GM19239 (cell line): ENCODE results near the gene MAP2K7.
A peak's percentile ranks its signal among the peaks of the same experiment; 100 is the strongest.

ENCODE experiments used
- DNase-seq: peaks from one replicate; pipeline ENCODE4 v3.0.0; 2011; ENCODE audit warnings: low spot score; ENCODE audit not compliant: insufficient read length
- FAIRE-seq: peaks from 2 replicates; lab custom pipeline; 2011; peaks lifted over from hg19 to GRCh38; lab: Jason Lieb, UNC

Gene MAP2K7

DNA sequence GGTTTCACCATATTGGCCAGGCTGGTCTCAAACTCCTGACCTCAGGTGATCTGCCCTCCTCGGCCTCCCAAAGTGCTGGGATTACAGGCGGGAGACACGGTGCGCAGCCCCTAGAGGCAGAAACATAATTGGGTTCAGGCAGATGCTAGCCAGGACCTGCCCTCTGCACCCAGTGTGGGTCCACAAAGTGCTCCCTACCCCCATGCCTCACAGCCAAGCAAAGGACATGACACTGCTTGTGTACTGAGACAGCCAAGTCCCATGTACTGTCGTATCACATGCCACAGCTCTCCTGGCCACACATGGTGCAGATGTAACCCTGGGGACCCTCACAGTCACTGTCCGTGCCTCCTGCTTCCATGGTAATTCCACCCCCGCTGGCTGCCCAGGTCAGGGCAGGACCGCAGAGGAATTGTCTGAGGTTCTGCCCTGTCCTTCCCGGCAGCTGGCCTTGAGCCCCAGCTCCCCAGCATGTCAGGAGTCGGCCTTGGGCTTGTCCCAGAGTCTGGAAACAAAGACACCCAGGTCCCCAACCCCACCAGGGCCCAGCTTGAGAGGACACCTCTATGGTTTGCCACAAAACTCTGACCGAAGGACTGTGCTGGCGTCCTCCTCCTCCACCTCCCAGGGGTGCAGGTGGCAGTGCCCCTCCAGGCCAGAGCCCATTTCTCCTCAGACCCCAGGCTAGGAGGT, 37.1 kb upstream of the MAP2K7 start:
- FAIRE-seq = no peak
- no peak for DNase-seq

- FAIRE-seq (no peak), DNase-seq (no peak)
Measured at GRCh38 chr19:7867092-7867844, 36.4 kb upstream of the MAP2K7 start.

- DNase-seq (no peak), FAIRE-seq (no peak)
Measured at GRCh38 chr19:7868326-7868670, 35.4 kb upstream of the MAP2K7 start.

GRCh38 chr19:7868671-7869452, 34.8 kb upstream of the MAP2K7 start:
- peak; percentile 96 for DNase-seq
- peak; percentile 94 for FAIRE-seq

DNA sequence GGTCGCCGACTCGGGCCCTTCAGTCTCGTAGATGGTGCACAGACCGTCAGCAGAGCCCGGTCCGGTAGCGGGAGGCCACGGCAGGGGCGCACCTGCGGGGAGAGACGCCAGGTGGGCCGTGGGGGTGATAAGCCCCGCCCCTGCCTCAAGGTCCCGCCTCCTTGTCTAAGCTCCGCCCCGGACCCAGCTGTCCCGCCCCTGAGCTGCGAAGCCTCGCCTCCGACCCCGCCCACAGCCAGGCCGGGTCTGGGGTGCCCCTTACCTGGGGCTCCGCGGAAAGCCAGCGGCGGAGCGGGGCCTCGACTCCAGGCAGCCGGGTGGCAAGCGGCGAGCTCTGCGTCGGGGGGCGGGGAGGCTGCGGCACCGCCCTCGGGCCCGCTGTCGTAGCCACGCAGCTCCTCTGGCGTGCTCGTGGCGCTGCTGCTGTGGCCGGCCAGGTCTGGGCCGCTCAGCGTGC, 34.2 kb upstream of the MAP2K7 start:
- FAIRE-seq (no peak), DNase-seq (peak; percentile 59)

DNA sequence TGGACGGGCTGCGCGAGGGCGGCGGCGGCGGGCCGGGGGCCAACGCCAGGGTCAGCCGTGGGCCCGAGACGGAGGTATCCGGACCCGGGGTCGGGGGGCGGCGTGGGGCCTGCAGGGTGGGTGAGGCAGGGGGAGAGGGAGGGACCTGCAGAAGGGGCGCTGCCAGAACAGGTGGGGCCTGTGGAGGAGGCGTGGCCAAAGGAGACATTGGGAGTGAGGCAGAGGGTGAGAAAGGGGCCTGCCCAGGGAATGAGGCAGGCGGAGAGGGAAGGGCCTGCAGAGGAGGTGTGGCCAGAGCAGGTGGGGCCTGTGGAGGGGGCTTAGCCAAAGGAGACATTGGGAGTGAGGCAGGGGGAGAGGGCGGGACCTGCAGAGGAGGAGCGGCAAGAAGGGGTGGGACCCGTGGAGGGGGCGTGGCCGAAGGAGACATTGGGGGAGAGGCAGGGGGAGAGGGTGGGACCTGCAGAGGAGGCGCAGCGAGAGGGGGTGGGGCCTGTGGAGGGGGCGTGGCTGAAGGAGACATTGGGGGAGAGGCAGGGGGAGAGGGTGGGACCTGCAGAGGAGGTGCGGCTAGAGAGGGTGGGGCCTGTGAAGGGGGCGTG, 33.7 kb upstream of the MAP2K7 start:
- DNase-seq = no peak
- FAIRE-seq = peak; percentile 14

GRCh38 chr19:7870571-7871436, 32.9 kb upstream of the MAP2K7 start:
- DNase-seq (no peak), FAIRE-seq (peak; percentile 49)

DNA sequence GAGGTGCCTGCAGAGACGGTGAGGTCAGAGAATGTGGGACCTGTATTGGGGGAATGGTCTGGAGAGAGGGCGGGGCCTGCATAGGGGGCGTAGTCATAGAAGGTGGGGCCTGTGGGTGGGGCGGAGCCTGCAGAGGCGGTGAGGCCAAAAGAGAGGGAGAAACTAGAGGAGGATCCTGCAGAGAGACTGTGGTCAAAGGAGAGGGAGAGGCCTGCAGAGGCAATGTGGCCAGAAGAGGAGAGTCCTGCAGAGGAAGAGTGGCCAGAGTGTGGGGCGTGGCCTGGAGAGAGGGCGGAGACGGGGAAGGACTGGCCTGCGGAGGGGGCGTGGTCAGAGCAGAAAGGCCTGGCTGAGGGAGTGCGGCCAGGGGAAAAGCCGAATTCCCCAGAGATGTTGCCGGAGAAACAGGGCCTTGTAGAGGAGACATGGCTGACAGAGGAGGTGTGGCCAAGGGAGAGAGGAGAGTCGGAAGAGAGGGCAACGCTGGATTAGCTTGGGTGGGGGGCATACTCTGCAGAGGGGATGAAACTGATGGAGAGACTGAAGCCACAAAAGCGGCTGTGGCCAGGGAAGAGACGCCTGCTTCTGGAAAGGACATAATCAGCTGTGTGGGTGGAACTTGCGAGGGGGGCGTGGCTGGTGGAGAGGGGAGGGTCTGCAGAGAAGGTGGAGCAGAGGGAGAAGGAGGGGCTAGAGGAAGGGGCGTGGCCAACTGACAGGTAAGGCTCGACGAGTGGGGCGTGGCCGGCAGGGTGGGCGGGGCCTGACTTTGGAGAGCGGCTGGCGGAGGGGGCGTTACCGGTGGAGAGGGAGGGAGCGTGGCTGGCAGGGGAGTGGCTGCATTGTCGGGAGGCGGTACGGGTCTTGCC, 32.0 kb upstream of the MAP2K7 start:
- DNase-seq (peak; percentile 70), FAIRE-seq (peak; percentile 80)

DNA sequence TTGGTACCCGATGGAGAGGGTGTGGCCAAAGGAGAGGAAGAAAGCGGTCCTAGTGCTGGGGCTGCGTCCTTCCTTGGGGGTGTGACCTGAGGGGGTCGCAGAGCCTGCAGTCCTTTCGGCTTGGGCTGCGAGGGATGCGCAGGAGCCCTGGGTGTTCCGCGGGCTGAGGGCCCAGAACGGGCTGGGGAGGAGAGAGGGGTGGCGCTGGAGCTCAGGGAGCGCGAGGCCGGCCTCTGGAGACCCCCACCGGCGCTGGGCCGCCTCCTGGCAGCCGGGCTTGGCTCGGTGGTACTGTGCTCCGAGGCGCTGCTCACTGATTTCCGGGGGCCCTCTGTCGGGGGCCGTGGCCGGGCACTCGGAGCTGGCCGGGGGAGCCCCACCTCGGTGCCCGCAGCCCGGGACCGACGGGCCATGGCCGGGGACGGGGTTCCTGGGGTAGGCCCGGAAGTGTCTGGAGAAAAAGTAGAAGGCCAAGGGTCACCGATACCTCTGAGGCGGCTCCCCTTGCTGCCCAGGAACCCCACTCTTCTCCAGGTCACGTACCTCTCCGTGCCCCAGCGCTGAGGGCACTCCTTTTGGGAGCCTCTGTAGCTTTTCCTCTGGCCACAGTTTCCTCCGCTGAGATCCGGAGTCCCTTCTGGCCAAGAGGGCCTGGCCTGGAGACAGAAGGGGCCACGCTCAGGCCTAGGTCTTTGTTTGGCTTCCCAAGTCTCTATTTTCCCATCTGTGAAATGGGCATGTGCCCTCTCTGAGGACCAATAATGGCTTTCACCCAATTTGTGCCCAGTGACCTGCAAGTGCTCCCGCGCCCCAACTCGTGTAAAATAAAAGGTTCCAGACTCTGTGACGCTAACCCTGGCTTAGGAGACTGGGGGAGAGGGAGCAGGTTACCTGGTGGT, 31.1 kb upstream of the MAP2K7 start:
- FAIRE-seq (no peak), DNase-seq (no peak)

DNA sequence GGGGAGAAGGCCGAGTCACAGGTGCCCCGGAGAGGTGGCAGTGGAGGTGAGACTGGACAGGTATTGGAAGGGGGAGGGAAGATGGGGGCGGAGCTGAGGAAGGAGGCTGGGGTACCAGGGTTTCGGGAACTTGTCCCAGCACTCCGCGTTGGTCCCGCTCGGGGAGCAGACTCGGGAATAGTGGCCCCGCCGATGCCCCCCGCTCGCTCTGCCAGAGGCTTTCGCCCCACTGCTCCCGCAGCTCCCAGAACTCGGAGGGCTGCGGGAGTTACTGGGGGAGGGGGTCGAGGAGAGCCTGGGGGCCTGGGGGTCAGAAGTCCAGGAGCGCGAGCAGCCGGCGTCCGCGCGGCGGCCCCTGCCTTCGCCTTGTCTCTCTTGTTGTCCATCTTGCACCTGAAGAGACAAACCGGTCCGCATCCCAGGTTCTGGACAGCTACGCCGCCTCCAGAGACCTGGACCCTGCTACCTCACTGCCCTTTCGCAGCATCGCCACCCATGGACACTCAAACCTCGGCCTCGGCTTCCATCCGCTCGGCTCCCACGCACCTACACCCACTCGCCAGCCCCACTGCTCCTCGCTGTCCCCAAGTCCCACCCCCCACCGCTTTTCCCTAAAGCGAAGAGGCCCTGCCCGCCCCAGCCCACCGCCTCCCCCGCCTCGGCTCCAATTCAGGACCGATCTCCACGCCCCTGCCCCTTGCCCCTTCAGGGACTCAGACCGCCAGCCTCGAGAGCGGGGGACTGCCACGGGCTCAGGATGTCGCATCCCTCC, 30.2 kb upstream of the MAP2K7 start:
- FAIRE-seq = no peak
- DNase-seq = no peak

- FAIRE-seq (no peak), DNase-seq (no peak)
Measured at GRCh38 chr19:7874076-7874896, 29.4 kb upstream of the MAP2K7 start, which contains the start of gene PRR36. TSS of gene PRR36 (minus strand) at chr19:7874390. CDS start at chr19:7873689, 701 bp downstream.

- DNase-seq (no peak), FAIRE-seq (no peak)
Measured at GRCh38 chr19:7874897-7875273, 28.8 kb upstream of the MAP2K7 start.

GRCh38 chr19:7877249-7877836, 26.3 kb upstream of the MAP2K7 start:
- FAIRE-seq = no peak

GRCh38 chr19:7879111-7879807, 24.4 kb upstream of the MAP2K7 start:
- no peak for FAIRE-seq
- no peak for DNase-seq

More at GRCh38 chr19:7877249-7877836, 26.3 kb upstream of the MAP2K7 start:
- no peak for DNase-seq

GRCh38 chr19:7879836-7880235, 23.8 kb upstream of the MAP2K7 start:
- DNase-seq = no peak

More at GRCh38 chr19:7879836-7880235, 23.8 kb upstream of the MAP2K7 start:
- no peak for FAIRE-seq
